Endometrial microvascular endothelial cells (primary cell): Measurements from ENCODE around the gene RIN3. TPM values are rescaled to one million over a fixed set of nuclear protein-coding genes. Genes with fewer than 3 reads are reported as not detected.
"Not testable (repeated sequence)": the region's sequence is repeated elsewhere in the genome, so short reads cannot be mapped to it uniquely, and the experiment has no call there.

Experiments used
- in situ Hi-C: cut with HindIII; loops from 2 replicates; pipeline ENCODE4 v1.10.0; 2017; ENCODE audit warnings: low sequenced_read_pairs, low pct_unique_long_range_greater_than_20kb; ENCODE audit errors: inconsistent ontology term
- total RNA-seq: library from RNA; depleted of rRNA; stranded (reverse); fragments of >200 nt; gene quantifications from one replicate; pipeline ENCODE4 v1.2.3, GENCODE V29; 2015; ENCODE audit errors: inconsistent ontology term

RIN3 gene
- total RNA-seq, 1 donor from 2014 or later, result 2.0 TPM

GRCh38 chr14:92520102-92521057, 6.8 kb downstream of the RIN3 start:
- in situ Hi-C loops, result no loop called here

- in situ Hi-C loops, result no loop called here
These were observed 7.5 kb downstream of the RIN3 start for GRCh38 chr14:92521058-92521415.

DNA sequence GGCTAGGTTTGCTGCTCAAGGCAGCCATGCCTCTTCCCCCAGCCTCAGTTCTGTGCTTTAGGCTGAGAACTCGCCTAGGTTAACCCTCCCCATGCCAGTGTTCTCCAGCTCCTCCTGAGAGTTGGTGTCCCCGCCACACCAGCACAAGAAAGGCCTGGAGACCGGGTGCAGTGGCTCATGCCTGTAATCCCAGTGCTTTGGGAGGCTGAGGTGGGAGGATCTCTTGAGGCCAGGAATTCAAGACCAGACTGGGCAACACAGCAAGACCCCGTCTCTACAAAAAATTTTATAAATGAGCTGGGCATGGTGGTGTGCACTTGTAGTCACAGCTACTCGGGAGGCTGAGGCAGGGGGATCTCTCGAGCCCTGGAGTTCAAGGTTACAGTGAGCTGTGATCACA, 10.2 kb downstream of the RIN3 start:
- in situ Hi-C loops, result no loop called here

- in situ Hi-C loops, result no loop called here
These were observed 11.1 kb downstream of the RIN3 start for GRCh38 chr14:92524602-92525185.

- in situ Hi-C loops, result no loop called here
These were observed 11.9 kb downstream of the RIN3 start for GRCh38 chr14:92525322-92526095.

DNA sequence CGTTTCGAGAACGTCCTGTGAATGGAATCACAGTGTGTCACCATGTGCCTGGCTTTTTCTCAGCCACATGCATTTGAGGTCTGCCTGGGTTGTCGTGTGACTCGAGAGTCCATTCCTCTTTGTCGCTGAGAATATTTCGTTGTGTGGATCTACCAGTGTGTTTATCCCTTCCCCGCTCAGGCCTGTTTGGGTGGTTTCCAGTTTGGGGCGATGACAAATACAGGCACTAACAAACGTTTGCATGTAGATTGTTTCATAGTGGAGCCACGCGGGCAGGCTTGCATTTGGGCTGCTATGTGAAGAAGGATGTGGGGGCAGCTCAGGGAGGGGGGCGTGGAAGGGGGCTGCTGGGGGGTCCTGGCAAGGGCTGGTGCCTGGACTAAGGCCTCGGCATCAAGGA, 14.1 kb downstream of the RIN3 start:
- in situ Hi-C loops, result no loop called here

DNA sequence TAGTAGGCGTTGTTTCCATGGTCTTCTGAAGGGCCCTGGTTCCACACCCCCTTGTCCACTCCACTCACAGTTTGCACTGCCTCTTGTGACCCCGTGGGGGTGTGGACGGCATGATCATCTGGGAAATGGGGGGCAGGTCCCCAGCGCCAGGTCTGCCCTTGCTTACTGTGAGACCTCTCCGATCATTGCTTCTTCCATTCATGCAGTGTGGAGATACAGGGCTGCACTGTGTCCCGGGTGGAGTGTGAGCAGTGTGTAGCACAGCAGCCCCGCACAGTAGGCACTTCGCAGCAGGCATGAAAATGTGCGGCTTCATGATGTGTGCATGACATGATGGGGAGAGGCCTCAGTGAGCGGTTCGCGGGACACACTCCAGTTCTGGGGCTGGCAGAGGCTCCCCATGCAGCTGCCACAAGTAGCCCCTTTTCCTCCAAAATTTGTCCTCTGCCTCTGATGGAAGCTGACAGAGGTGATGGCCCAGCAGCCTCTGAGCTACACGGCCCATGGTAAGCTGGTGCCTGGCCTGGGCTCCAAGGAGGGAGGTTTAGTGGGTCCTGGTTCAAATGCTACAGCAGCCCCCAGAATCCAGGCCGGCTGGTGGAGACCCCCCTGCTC, 15.0 kb downstream of the RIN3 start:
- in situ Hi-C loops, result no loop called here

DNA sequence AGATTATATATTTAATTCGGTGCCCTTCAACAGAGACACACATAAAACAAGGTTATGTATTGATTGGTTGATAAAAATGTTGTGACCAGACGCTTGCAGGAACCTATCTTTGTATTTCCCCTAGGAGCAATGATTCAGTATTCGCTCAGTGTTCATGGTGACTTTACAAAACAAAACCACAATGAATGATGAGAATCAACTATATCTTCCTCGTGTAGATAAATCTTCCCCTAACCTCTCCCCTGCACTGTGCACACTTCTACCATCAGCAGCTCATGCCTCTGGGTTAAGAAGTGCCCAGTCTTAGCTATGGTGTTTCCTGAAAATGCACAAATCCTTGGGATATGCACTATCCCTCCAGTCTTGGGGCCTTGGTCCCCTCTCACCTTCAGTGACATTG, 16.3 kb downstream of the RIN3 start:
- in situ Hi-C loops, result no loop called here

DNA sequence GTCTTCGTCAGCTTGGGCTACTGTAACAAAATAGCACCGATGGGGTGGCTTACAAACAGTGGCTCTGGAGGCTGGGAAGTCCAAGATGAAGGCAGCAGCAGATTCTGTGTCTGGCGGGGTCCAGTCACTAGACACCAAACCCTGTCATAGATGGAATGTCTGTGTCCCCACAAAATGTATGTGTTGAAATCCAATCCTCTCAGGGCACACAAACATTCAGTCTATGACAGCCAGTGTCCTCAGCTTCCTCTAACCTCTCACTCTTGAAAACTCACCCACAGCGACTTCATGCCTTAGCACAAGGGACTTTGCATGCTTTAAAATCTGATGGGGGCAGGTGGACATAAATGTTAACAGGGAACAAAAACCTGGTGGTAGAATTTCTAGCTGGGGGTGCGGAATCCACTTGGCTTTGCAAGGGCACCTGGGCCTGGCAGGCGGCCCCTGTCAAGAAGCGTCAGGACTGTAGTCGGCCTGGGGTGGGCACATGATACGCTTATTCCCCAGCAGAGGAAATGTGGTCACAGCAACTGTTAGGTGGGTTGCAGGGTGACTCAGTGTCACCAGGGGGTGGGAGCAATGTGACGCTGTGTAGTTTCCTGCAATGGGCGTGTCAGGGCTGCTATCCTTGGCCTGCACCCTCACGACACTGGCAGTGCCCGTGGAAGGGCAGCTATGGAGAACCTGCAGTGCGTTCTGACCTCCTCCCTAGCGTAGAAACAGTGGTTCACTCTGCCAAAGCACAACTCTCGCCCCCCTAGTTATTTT, 17.7 kb downstream of the RIN3 start:
- in situ Hi-C loops, result no loop called here

- in situ Hi-C loops, result no loop called here
These were observed 19.0 kb downstream of the RIN3 start for GRCh38 chr14:92532490-92533163.

DNA sequence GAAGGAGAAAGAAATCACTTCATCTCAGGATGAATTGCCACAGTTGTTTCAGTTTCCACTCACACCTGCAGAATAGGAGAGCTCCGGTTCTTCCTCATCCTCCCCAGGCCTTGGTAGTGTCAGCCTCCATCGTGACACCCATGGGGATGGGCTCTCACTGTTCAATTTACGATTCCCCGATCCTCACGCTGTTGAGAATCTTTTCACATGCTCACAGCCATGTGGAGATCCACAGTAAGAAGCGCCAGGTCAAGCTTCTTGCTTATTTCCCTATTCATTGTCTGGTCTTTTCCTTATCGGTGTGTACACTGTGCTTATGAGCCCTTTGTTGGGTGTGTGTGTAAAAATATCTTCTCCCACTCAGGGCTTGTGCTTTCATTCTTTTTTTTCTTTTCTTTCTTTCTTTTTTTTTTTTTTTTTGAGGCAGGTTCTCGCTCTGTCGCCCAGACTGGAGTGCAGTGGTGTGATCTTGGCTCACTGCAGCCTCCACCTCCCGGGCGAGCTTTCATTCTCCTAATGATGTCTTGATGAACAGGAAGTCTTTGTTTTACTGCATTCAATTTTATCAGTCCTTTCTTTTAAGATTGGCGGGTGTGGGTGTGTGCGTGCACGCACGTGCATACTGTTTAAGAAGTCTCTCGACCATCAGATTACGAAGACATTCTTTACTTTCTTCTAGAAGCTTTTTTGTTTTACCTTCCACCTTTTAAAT, 21.5 kb downstream of the RIN3 start:
- in situ Hi-C loops, result no loop called here

DNA sequence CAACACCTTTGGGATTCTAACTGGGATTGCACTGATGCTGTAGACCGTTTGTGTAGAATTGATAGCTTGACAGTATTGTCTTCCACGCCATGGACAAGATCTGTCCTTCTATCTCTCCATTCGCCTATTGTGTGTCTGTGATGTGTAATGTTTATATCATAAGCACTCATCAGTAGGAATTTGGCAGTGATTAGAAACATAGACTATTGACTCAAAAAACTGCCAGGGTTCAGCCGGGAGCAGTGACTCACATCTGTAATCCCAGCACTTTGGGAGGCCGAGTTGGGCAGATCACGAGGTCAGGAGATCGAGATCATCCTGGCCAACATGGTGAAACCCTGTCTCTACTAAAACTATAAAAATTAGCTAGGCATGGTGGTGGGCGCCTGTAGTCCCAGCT, 22.6 kb downstream of the RIN3 start:
- in situ Hi-C loops, result not testable (repeated sequence)

DNA sequence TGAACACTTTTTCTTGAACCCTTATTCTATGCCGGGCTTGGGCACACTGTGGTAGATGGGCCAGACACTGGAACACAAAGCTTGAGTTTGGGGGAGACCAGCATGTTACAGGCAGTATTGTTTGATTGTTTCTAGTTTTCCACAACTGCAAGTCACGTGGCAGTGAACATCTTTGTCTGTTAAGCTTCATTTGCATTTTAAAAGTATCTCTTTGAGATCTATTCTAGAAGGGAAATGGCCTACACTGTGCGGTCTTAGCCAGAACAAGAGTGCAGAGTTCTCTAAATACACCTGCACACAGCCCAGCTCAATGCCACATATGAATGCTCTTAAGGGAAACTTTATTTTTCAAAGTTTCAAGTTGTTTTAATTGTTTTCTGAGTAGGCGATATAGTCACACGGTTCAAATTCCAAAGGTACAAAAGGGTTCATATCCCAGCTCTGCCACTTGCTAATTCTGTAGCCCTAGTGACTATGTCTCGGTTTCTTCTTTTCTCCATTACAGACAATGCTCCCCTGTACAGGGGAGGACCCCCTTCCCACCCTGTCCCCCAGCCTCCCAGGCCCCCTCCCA, 24.9 kb downstream of the RIN3 start:
- in situ Hi-C loops, result no loop called here

DNA sequence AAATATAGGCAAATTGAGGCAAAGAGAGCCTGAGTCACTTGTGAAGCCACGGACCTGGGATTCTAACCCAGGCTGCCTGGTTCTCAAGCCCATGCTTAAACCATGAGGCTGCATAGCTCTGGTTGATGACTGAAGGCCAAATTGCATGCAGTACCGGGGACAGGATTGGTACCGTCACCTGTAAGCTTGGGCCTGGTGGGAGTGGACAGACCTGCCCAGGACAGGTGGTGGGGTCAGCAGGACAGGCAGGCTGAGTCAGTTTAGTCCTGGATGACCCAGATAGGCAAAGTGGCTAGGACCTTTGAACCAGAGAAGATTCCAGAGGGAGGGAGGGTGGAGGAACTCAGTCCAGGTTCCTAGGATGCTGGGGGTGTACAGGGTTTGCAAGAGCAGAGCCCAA, 25.8 kb downstream of the RIN3 start:
- in situ Hi-C loops, result no loop called here

DNA sequence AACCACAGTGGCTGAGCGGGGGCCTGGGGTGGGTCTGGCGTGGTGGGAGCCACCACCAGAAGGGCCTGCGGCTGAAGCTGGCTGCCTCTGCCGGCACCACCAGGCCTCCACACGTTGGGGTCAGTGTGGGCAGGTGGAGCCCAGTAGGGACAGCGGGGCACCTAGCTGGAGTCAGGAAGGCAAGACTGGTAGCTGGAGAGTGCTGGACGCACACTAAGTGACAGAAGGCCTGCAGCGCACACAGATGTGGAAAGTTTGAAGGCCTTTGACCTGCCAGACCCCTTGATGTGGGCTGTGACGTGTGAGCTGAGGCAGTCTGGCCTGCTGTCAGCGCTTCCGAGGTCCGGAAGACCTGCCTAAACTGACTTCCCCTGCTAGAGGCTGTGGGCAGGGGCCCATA, 26.3 kb downstream of the RIN3 start:
- in situ Hi-C loops, result no loop called here

DNA sequence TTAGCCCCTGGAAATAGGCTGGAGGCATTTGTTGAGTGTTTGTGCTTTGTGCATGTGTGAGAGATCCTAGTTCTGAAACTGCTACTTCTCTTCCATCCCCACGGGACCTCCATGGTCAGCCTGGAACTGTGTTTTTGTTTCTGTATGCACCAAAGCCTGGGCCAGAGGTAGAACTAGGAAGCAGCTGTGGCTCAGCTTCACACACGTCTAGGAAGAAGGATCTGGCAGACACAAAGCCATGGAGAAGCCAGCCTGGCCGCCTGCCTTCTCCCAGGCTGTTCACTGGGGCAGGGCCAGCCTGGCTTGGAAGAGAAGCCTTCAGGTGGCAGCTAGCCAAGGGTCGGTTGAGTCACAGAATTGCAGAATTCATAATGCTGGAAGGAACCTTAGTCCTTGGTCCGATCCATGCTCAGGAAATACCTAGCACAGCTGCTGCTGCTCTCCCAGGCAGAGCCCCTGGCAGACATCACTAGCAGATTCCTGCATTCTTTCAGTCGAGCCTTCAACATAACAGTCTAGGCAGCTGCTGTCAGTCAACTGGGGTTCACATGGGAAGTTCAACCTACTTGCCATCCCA, 27.0 kb downstream of the RIN3 start:
- in situ Hi-C loops, result no loop called here
